Right cardiac atrium (tissue), 5 donors: ENCODE measurements around the gene SRRM3. TPM values are rescaled to one million over a fixed set of nuclear protein-coding genes. Genes with fewer than 3 reads are reported as not detected.
A peak's percentile ranks its signal among the peaks of the same experiment; 100 is the strongest.
"Not testable (repeated sequence)": the region's sequence is repeated elsewhere in the genome, so short reads cannot be mapped to it uniquely, and the experiment has no call there.

Experiments used
- ATAC-seq, 2 donors: fragments of 200-7000 bp; cut with Tn5 transposase; one replicate each; pipeline versions ENCODE4 v1.8.0 to v1.9.1; 2020; ENCODE audit warnings: moderate library complexity in 2 of 2, mild to moderate bottlenecking in 1 of 2
- DNase-seq, 3 donors: peaks; one replicate each; pipeline ENCODE4 v3.0.0-alpha.2; 2020
- H3K27ac ChIP-seq: one replicate; pipeline ENCODE4 v1.5.1; 2013; ENCODE audit warnings: mild to moderate bottlenecking, low read length, control low read depth, moderate library complexity
- H3K27me3 ChIP-seq: one replicate; pipeline ENCODE4 v1.6.1; 2013; ENCODE audit not compliant: control insufficient read depth, insufficient read depth
- H3K4me1 ChIP-seq: one replicate; pipeline ENCODE4 v1.6.1; 2013; ENCODE audit warnings: low read length; ENCODE audit not compliant: control insufficient read depth, insufficient read depth
- H3K4me3 ChIP-seq: one replicate; pipeline ENCODE4 v1.5.1; 2013; ENCODE audit warnings: low read length, control low read depth
- H3K9me3 ChIP-seq: one replicate; pipeline ENCODE4 v1.6.1; 2013; ENCODE audit warnings: low read length; ENCODE audit not compliant: control insufficient read depth
- WGBS: extraction: QIAGEN DNeasy Blood & Tissue Kit; methylation state at CpG from one replicate; pipeline ENCODE4 v1.1.7; 2013; 5-methylcytosine and 5-hydroxymethylcytosine counted together
- intact Hi-C, 4 donors: fragments of 100-400 bp; cut with DNase I; formaldehyde crosslinking; loops; one replicate each; pipeline versions ENCODE4 v1.11.0 to v1.14.0; 2022 to 2023
- polyA plus RNA-seq: library from polyadenylated mRNA; stranded (reverse); fragments of 200-250 nt; gene quantifications from one replicate; pipeline ENCODE4 v1.2.3, GENCODE V29; 2013
- total RNA-seq, 4 donors: library from RNA; stranded (reverse); fragmentation: NEBNext Ultra II Directional; extraction: Animal tissue kit (Norgen Biotek cat#: 25700); gene quantifications; one replicate each; pipeline ENCODE4 v1.2.1, GENCODE V29; 2021
- donor health status: healthy with polysubstance abuse.
- donor health status: DM: no; HTN: yes; CAD: no.
- donor health status: DM: no; HTN: no; CAD: no.
- donor health status: DM: no; HTN: yes; CAD: no; lungs with severe emphysema.
- donor health status: DM: yes; HTN: yes; CAD: no.

SRRM3 gene
- total and polyA plus RNA-seq, 5 donors = 20.6 to 52.8 (median 25.0) TPM

- H3K27ac ChIP-seq = no peak overlapping the region
- H3K9me3 ChIP-seq = no peaks in the 10 kb centered on the region
- no peaks in the 10 kb centered on the region for H3K4me1 ChIP-seq
- ATAC-seq = no peak
- intact Hi-C loops = no loop called here
- DNase-seq = no peak
- H3K4me3 ChIP-seq = no peak overlapping the region
- H3K27me3 ChIP-seq = no peaks in the 10 kb centered on the region
- WGBS = 35% methylated on average over 9 of the region's 9 CpGs
These were observed 29.9 kb downstream of the SRRM3 start for GRCh38 chr7:76231583-76231982.

GRCh38 chr7:76232698-76233097 is 31.0 kb downstream of the SRRM3 start:
- ATAC-seq (no peak), DNase-seq (no peak)
- H3K27me3 ChIP-seq = no peaks in the 10 kb centered on the region
- H3K27ac ChIP-seq = no peak overlapping the region
- H3K9me3 ChIP-seq = no peaks in the 10 kb centered on the region
- H3K4me3 ChIP-seq = no peak overlapping the region
- intact Hi-C loops = no loop called here
- 69% methylated on average over 10 of the region's 10 CpGs for WGBS
- H3K4me1 ChIP-seq = no peaks in the 10 kb centered on the region

- Histone ChIP-seq H3K4me3 (no peak overlapping the region), H3K9me3 (no peaks in the 10 kb centered on the region), H3K27ac (no peak overlapping the region), H3K27me3 (no peaks in the 10 kb centered on the region), H3K4me1 (no peaks in the 10 kb centered on the region)
- DNase-seq (no peak), ATAC-seq (no peak)
- intact Hi-C loops = no loop called here
- WGBS = 71% methylated on average over 5 of the region's 5 CpGs
These were observed 32.0 kb downstream of the SRRM3 start for GRCh38 chr7:76233538-76234281.

- ATAC-seq (no peak), DNase-seq (no peak)
- Histone ChIP-seq H3K27me3 (no peaks in the 10 kb centered on the region), H3K9me3 (no peaks in the 10 kb centered on the region), H3K27ac (no peak overlapping the region), H3K4me3 (no peak overlapping the region), H3K4me1 (no peaks in the 10 kb centered on the region)
- intact Hi-C loops = no loop called here
- 43% methylated on average over 4 of the region's 4 CpGs for WGBS
These were observed 32.5 kb downstream of the SRRM3 start for GRCh38 chr7:76234282-76234584.

- Histone ChIP-seq H3K27me3 (no peaks in the 10 kb centered on the region), H3K4me1 (no peaks in the 10 kb centered on the region), H3K27ac (no peak overlapping the region), H3K9me3 (no peaks in the 10 kb centered on the region), H3K4me3 (no peak overlapping the region)
- intact Hi-C loops = no loop called here
- WGBS = 4% methylated on average over 48 of the region's 48 CpGs
- peak; percentile 77 to 89 (median 82) for DNase-seq
- ATAC-seq = peak; percentile 89 to 95
These were observed 33.3 kb downstream of the SRRM3 start for GRCh38 chr7:76234931-76235441.

GRCh38 chr7:76236224-76236623 is 34.5 kb downstream of the SRRM3 start:
- intact Hi-C loops = no loop called here
- WGBS = 68% methylated on average over 8 of the region's 8 CpGs
- Histone ChIP-seq H3K4me1 (no peaks in the 10 kb centered on the region), H3K27me3 (no peaks in the 10 kb centered on the region), H3K4me3 (no peak overlapping the region), H3K9me3 (no peaks in the 10 kb centered on the region), H3K27ac (no peak overlapping the region)
- DNase-seq (no peak), ATAC-seq (no peak)

GRCh38 chr7:76238326-76238725 is 36.6 kb downstream of the SRRM3 start:
- ATAC-seq (no peak), DNase-seq (no peak)
- Histone ChIP-seq H3K27ac (no peak overlapping the region), H3K9me3 (no peaks in the 10 kb centered on the region), H3K4me1 (no peaks in the 10 kb centered on the region), H3K4me3 (no peak overlapping the region), H3K27me3 (no peaks in the 10 kb centered on the region)
- intact Hi-C loops = no loop called here
- 37% methylated on average over 12 of the region's 12 CpGs for WGBS

- DNase-seq (no peak), ATAC-seq (no peak)
- Histone ChIP-seq H3K27me3 (no peaks in the 10 kb centered on the region), H3K27ac (no peak overlapping the region), H3K4me1 (no peaks in the 10 kb centered on the region), H3K9me3 (no peaks in the 10 kb centered on the region), H3K4me3 (no peak overlapping the region)
- intact Hi-C loops = no loop called here
- 77% methylated on average over 5 of the region's 5 CpGs for WGBS
These were observed 39.4 kb downstream of the SRRM3 start for GRCh38 chr7:76241141-76241540.

- H3K27me3 ChIP-seq, intact Hi-C loops, ATAC-seq, H3K4me3 ChIP-seq, DNase-seq, H3K4me1 ChIP-seq, H3K27ac ChIP-seq, H3K9me3 ChIP-seq: not testable (repeated sequence)
- WGBS = 88% methylated on average over 5 of the region's 5 CpGs
These were observed 40.9 kb downstream of the SRRM3 start for GRCh38 chr7:76242517-76243063.

- Histone ChIP-seq H3K4me1 (no peaks in the 10 kb centered on the region), H3K9me3 (no peaks in the 10 kb centered on the region), H3K4me3 (no peak overlapping the region), H3K27me3 (no peaks in the 10 kb centered on the region), H3K27ac (no peak overlapping the region)
- ATAC-seq (no peak), DNase-seq (no peak)
- intact Hi-C loops = no loop called here
- WGBS = 41% methylated on average over 3 of the region's 3 CpGs
These were observed 43.2 kb downstream of the SRRM3 start for GRCh38 chr7:76244781-76245391.

- Histone ChIP-seq H3K9me3 (no peaks in the 10 kb centered on the region), H3K4me3 (no peak overlapping the region), H3K27me3 (no peaks in the 10 kb centered on the region), H3K4me1 (no peaks in the 10 kb centered on the region), H3K27ac (no peak overlapping the region)
- DNase-seq (no peak), ATAC-seq (no peak)
- intact Hi-C loops = no loop called here
- WGBS = 47% methylated on average over 5 of the region's 5 CpGs
These were observed 45.2 kb downstream of the SRRM3 start for GRCh38 chr7:76246804-76247389.
